PC-3 (cell line): Measurements from ENCODE around the gene HAO2.

Experiments
- EZH2 ChIP-seq: fragments of 300-600 bp; sonication (generic); IDR thresholded peaks from one replicate; pipeline ENCODE4 v1.6.1; 2017; ENCODE audit warnings: antibody characterized with exemption, mild to moderate bottlenecking, low read length; ENCODE audit not compliant: unreplicated experiment
- EZH2phosphoT487 ChIP-seq: fragments of 300-600 bp; sonication (generic); IDR thresholded peaks from 2 replicates; pipeline ENCODE4 v1.6.1; 2018; ENCODE audit warnings: mild to moderate bottlenecking, antibody characterized with exemption, low read length, borderline replicate concordance

- TF ChIP-seq EZH2 (no peak), EZH2phosphoT487 (no peak)
These were observed 23.2 kb downstream of the HAO2 start for GRCh38 chr1:119391749-119392148.
